H4 (cell line): Measurements from ENCODE around the gene FAM156B. TPM values are rescaled to one million over a fixed set of nuclear protein-coding genes. Genes with fewer than 3 reads are reported as not detected.
"Not testable (repeated sequence)": the region's sequence is repeated elsewhere in the genome, so short reads cannot be mapped to it uniquely, and the experiment has no call there.

Experiments
- DNase-seq: peaks from one replicate; pipeline ENCODE4 v3.0.0-alpha.2; 2015; ENCODE audit warnings: low spot score
- total RNA-seq: library from RNA; depleted of rRNA; stranded (reverse); fragments of >200 nt; shearing (Covaris generic); gene quantifications from 2 replicates; pipeline ENCODE4 v1.2.3, GENCODE V29; 2014; rRNA removed

The FAM156B gene
- total RNA-seq, 1 experiment from 2014 or later = 5.8 TPM

DNA sequence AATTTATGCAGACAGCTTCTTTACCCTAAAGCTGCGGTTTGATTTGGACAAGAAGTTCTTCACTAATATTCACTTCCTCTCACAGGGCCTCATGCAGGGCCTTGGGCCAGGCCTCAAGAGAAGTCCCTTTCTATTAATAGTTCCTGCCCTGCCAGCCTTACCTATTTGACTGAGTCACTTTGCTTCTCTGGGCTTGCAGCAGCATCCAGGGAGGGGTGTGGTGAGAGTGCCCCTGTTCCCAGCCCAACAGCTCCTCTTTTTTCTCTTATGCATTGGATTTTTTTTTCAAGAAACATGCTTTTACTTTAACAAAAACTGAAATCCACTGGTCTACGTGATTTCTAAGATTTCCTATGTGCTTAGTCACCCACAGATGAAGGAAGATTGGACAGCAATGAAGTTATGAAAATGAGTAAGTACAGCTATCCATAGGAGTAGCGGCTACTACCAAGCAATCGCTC lies 26.7 kb downstream of the FAM156B start:
- DNase-seq = peak; percentile 62

DNA sequence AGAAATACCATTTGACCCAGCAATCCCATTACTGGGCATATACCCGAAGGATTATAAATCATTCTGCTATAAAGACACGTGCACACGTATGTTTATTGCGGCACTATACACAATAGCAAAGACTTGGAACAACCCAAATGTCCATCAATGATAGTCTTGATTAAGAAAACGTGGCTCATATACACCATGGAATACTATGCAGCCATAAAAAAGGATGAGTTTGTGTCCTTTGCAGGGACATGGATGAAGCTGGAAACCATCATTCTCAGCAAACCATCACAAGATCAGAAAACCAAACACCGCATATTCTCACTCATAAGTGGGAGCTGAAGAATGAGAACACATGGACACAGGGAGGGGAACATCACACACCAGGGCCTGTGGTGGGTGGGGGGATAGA lies 33.1 kb downstream of the FAM156B start:
- DNase-seq = not testable (repeated sequence)

DNA sequence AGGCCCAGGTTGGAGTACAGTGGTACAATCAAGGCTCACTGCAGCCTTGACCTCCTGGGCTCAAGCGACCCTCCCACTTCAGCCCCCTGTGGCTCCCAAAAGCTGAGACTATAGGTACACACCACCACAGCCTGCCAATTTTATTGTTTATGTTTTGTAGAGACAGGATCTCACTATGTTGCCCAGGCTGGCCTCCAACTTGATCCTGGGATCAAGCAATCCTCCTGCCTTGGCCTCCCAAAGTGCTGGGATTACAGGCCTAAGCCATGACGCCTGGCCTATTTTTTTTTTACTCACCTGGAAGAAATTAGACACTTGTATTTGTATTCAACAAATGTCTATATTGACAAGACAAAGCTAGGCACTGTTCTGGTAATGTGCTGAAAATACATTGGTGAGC lies 36.1 kb downstream of the FAM156B start:
- DNase-seq = no peak

DNA sequence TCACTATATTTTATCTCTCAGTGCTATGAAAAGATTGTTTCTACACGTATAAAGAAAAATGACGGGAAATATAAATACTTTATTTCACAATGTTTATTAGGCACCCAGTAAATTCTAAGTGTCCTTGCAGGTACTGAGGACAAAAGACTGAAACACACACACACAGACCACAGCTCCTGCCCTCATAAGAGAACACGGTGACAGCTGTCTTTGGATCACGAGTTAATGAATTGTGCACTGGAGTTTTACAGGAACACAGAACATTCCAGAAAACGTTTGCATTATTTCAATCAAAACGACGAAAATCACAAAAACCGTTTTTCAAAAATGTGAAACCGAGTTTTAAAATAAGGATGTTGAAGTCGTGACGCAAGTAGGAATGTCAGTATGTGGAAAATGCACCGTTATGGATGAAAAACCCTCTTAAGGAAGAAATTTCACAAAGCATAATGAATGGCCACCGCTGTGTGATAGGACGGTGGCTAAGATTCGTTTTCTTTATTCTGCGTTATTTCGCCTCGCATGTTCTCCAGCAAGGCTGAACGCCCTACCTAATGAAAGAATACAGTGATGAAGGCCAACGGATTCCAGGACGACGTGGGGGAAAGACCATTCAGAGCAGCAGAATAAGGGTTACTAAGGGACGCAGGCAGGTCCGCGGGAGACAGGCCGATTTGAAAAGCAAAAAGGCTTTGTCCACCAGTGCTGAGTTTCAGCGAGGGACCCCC lies 37.0 kb downstream of the FAM156B start:
- no peak for DNase-seq

DNA sequence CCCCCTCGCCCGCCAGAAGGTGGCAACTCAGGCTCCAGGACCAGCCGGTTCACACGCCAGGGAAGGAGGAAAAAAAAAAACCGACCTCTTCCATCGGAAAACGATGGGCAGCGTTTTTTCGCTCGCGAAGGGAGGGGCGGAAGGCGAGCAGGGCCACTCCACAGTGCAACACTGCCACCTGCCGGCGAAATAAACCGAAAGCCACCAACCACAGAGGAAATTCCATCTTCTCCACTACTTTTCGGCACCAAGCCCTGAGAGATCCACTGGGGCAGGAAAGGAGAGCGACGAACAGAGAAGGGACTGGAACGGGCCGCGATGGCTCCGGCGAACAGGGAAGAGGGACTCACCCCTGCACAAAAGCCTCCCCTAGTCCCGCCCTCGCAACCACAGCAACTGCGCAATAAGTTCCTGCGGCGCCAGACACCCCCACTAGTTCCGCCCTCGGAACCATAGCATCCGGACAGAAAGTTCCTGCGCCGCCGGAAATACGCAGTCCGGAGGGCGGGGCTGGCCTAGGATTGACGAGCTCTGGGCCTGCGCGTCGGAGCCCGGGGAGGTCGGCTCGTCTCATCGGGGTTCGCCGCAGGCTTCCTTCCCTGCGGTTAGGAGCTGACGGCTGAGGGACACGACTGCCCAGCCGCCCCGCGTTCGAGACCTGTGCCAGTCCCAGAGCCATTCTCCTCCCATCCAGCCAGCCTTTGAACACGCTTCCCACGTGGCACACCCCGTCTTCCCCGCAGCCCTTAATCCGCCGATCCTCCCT lies 37.8 kb downstream of the FAM156B start:
- DNase-seq = peak; percentile 93

DNA sequence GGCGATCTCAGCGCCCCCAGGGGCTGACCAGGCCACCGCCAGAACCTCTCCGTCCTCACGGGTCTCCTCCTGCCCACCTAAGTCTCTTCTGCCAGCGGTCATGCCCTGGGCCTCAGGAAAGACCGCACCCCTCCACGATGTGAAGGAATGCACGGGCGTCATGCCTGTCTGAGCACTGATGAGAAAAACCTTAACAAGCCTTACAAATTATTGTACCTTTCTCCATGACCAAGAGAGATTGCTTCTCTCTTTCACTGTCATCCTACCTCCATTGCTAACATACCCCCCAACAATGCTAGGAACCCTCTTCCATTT lies 38.3 kb downstream of the FAM156B start:
- DNase-seq = not testable (repeated sequence)

DNA sequence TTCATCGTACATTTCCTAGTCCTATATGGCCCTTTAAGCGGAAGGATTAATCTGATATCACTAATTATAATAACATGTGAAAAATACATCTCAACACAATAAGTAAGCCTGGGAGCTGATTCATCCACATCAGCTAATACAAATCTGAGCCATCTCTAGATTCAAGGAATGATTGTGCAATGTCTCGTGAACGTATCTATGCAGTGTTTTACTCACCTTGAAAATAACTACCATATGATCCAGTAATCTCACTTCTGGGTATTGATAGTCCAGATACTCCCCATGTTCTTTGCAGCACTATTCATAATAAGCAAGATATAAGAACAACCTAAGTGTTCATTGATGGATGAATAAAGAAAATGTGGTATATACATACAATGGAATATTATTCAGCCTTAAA lies 43.6 kb downstream of the FAM156B start:
- not testable (repeated sequence) for DNase-seq

DNA sequence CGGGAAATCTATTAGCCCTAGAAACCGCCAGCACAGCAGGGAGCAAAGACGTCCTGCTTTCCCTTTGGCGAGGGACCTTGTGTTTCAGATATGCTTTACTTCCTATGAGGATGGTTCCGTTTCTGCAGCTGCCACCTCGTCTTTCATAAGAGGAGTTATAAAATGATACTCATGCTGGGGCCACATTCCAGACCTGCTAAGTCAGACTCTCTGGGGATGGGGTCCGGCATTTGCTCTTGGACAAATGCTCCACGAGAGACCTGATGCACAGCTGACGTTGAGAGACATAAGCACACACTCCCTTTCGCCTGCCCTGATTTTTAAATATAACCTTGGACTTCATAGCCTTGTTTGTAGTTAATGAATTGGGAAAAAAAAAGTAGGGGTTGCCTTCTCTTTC lies 44.6 kb downstream of the FAM156B start:
- DNase-seq = not testable (repeated sequence)

DNA sequence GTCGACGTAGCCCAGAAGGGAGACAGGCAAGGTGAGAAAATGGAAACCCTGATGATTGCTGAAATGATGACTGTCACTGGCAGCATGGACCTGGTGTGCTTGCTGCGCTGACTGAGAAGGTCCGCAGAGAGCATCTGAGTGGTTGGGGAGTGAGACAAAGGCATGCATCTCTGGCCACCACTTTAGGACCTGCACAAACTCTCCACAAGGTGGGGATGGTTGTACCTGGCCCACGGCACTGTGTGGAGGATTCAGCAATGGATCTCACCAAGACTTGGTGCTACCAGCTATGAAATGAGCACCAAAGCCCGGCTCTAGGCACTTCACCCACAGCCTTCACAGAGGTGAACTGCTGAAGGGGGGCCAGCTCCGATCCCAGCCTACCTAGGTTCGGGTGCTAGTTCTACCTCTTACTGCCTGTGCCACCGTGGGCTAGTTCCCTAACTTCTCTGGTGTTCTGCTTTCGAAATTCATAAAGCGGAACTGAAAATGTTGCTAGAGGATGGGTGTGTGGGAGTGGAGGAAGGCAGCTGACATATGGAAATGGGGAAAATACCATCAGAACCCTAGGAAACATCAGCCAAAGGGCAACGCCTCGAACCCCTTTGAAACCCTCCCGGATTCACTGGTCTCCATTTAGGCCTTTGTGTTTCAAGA lies 48.8 kb downstream of the FAM156B start:
- not testable (repeated sequence) for DNase-seq

DNA sequence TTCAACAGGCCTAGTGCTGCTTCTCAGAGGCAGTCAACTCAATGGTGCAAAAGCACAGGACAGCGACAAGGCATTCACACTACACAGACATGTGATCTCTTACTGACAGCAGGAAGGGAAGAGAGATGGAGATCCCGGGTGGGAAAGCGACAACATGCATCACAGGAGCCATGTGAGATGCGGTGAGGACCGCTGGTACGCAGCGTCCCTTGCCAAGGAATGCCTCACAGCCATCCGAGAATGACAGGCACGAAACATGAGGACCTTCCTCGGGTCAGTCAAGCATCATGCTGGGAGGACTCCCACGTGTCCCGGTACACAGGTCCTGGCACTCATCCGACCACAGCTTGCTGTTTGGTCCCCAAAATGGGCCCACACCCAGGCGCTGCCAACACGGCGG lies 50.4 kb downstream of the FAM156B start:
- not testable (repeated sequence) for DNase-seq

DNA sequence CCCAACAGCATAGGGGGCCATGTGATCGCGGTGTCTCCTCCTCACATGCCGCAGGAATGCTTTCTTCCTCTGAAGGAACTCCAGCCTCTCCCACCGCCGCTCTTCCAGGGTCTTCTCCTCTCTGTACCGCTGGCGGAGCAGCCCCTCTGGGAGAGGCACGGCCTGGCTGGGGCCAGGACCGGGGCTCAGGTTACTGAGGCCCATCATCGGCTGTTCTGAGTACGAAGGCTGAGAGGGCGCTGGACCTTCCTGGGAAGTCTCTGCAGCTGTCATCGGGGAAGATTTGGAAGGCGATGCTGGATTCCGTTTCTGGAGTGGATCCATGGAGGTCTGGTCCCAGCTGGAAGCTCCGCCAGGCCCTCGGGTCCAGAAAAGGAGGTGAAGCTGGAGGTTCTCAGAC lies 51.1 kb downstream of the FAM156B start:
- not testable (repeated sequence) for DNase-seq

DNA sequence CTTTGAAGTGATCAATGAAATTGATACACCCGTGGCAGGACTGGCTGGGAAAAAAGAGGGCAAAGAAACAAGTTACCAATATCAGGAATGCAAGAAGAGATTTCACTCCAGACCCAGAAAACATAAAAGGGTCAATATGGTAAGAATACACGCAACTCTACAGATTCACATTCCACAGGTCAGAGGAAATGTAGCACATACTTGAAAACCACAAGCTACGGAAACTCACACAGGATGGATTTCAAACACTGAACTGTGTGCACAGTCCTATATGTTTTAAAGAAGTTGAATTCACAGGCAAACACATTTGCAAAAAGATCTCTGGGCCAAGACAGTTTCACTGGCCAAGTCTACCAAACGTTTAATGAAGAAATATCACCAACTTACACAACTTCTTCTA lies 52.2 kb downstream of the FAM156B start:
- not testable (repeated sequence) for DNase-seq

DNA sequence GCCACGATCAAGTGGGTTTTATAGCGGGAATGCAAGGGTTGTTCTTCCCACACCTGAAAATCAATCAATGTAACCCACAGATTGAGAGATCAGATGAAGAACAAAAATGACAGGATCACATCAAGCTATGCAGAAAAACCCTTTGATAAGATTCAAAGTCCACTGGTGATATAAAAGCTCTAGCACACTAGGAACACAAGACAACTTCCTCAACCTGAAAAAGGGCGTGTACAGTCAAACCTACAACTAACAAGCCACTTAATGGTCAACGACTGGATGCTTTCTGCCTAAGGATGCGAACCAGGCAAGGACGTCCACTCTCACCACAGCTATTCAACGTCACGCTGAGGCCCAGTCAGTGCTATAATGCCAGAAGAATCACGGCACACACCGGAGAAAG lies 52.8 kb downstream of the FAM156B start:
- not testable (repeated sequence) for DNase-seq

Other genes starting within 250 kb of the FAM156B start
- gene SSX7, start 242.4 kb upstream of the FAM156B start, total RNA-seq = not detected in 2 replicates
- gene SSX2, start 190.2 kb upstream of the FAM156B start, total RNA-seq = not detected in 2 replicates
- 2.3 and 2.7 TPM in 2 replicates for gene SSX2B, start 146.1 kb upstream of the FAM156B start, total RNA-seq
- gene SPANXN5, start 99.9 kb upstream of the FAM156B start, total RNA-seq = not detected in 2 replicates
- not detected in 2 replicates for gene XAGE5, start 86.0 kb upstream of the FAM156B start, total RNA-seq
- 3.9 TPM in 1 of 2 replicates, not detected in the other for gene XAGE3, start 29.2 kb upstream of the FAM156B start, total RNA-seq
- 9.5 and 11.5 TPM in 2 replicates for gene FAM156A, start 61.2 kb downstream of the FAM156B start, total RNA-seq
- 0.72 and 1.7 TPM in 2 replicates for gene GPR173, start 151.5 kb downstream of the FAM156B start, total RNA-seq
- 7.5 and 10.3 TPM in 2 replicates for gene TSPYL2, start 185.0 kb downstream of the FAM156B start, total RNA-seq
- 2.4 and 2.7 TPM in 2 replicates for gene KANTR, start 196.8 kb downstream of the FAM156B start, total RNA-seq